HepG2 (cell line): Measurements from ENCODE around the gene ITGA2. TPM values are rescaled to one million over a fixed set of nuclear protein-coding genes. Genes with fewer than 3 reads are reported as not detected.

ENCODE experiments used
- ARNTL ChIP-seq: sonication (generic); formaldehyde crosslinking; IDR thresholded peaks from 2 replicates; pipeline ENCODE4 v1.4.0; 2020; ENCODE audit warnings: mild to moderate bottlenecking, missing genetic modification reagents
- ATF2 ChIP-seq: sonication (generic); formaldehyde crosslinking; IDR thresholded peaks from 2 replicates; pipeline ENCODE4 v1.4.0; 2020; ENCODE audit warnings: missing genetic modification reagents
- CBFB ChIP-seq: sonication (generic); formaldehyde crosslinking; IDR thresholded peaks from 2 replicates; pipeline ENCODE4 v1.4.0; 2020; ENCODE audit warnings: missing genetic modification reagents
- CERS6 ChIP-seq: sonication (generic); formaldehyde crosslinking; IDR thresholded peaks from 2 replicates; pipeline ENCODE4 v1.5.0; 2020; ENCODE audit warnings: missing genetic modification reagents
- CHCHD3 ChIP-seq: sonication (generic); formaldehyde crosslinking; IDR thresholded peaks from 2 replicates; pipeline ENCODE4 v1.8.0; 2022; ENCODE audit warnings: mild to moderate bottlenecking, missing genetic modification reagents, moderate library complexity
- EP300 ChIP-seq, 3 experiments: sonication (generic) in 1 of 3; formaldehyde crosslinking in 1 of 3; IDR thresholded peaks; 2 replicates each; pipeline versions ENCODE4 v1.5.1 to v1.6.1; 2011 to 2020; ENCODE audit warnings: low read depth in 2 of 3, low read length in 2 of 3, borderline replicate concordance in 1 of 3, improper control_type of control experiment in 1 of 3, mild to moderate bottlenecking in 1 of 3, missing genetic modification reagents in 1 of 3, moderate library complexity in 1 of 3
- MXD3 ChIP-seq: IDR thresholded peaks from 2 replicates; pipeline ENCODE4 v1.6.1; 2016; ENCODE audit warnings: mild to moderate bottlenecking, missing biosample characterization, missing genetic modification reagents
- PAXIP1 ChIP-seq: sonication (generic); formaldehyde crosslinking; conservative IDR thresholded peaks from 2 replicates; pipeline ENCODE4 v1.4.0; 2020; ENCODE audit warnings: mild to moderate bottlenecking, missing genetic modification reagents, moderate library complexity
- PRDM15 ChIP-seq: sonication (generic); formaldehyde crosslinking; IDR thresholded peaks from 2 replicates; pipeline ENCODE4 v1.4.0; 2020; ENCODE audit warnings: missing genetic modification reagents
- RARG ChIP-seq: sonication (generic); formaldehyde crosslinking; IDR thresholded peaks from 2 replicates; pipeline ENCODE4 v1.4.0; 2020; ENCODE audit warnings: low read depth, mild to moderate bottlenecking, missing genetic modification reagents
- RFXAP ChIP-seq: sonication (generic); formaldehyde crosslinking; IDR thresholded peaks from 2 replicates; pipeline ENCODE4 v1.4.0; 2020; ENCODE audit warnings: missing genetic modification reagents, borderline replicate concordance
- TBX2 ChIP-seq: sonication (generic); formaldehyde crosslinking; IDR thresholded peaks from 2 replicates; pipeline ENCODE4 v1.5.0; 2020; ENCODE audit warnings: missing genetic modification reagents, mild to moderate bottlenecking, borderline replicate concordance
- ZNF253 ChIP-seq: sonication (generic); formaldehyde crosslinking; IDR thresholded peaks from 2 replicates; pipeline ENCODE4 v1.8.0; 2022; ENCODE audit warnings: mild to moderate bottlenecking, missing genetic modification reagents, borderline replicate concordance
- ZNF274 ChIP-seq: sonication (generic); formaldehyde crosslinking; IDR thresholded peaks from 2 replicates; pipeline ENCODE4 v1.5.1; 2020; ENCODE audit warnings: mild to moderate bottlenecking, missing genetic modification reagents
- ZNF605 ChIP-seq: sonication (generic); formaldehyde crosslinking; IDR thresholded peaks from 2 replicates; pipeline ENCODE4 v1.8.0; 2022; ENCODE audit warnings: mild to moderate bottlenecking, missing genetic modification reagents
- ZNF781 ChIP-seq: sonication (generic); formaldehyde crosslinking; IDR thresholded peaks from 2 replicates; pipeline ENCODE4 v1.5.1; 2020; ENCODE audit warnings: borderline replicate concordance, mild to moderate bottlenecking, missing genetic modification reagents; ENCODE audit errors: not compliant biosample characterization
- polyA plus RNA-seq, 8 experiments: library from polyadenylated mRNA; depleted of rRNA in 3 of 8; stranded (reverse) in 7 of 8; unstranded in 1 of 8; fragments of >200 nt; fragmentation: Illumina TruSeq in 4 of 8; extraction: Trizol in 4 of 8; gene quantifications; 2 replicates each; pipeline versions ENCODE4 v1.2.1 to v1.2.3, GENCODE V29; 2011 to 2016; ENCODE audit warnings: low read depth in 4 of 8, missing spikeins in 1 of 8, mixed read lengths in 1 of 8; ENCODE audit not compliant: insufficient read depth in 1 of 8
- total RNA-seq, 5 experiments: library from RNA; depleted of rRNA; stranded (reverse); fragments of >200 nt; fragmentation: Illumina TruSeq; extraction: Trizol; gene quantifications; 2 replicates each; pipeline ENCODE4 v1.2.3, GENCODE V29; 2016; ENCODE audit warnings: low read depth in 1 of 5

Gene ITGA2
- total and polyA plus RNA-seq, 2 of the 13 experiments (the other 11 are each of a cell fraction or from before 2014, with no cell fraction given) = 15.8 to 58.3 TPM

GRCh38 chr5:53109443-53110127 is 120.4 kb downstream of the ITGA2 start, which contains the start of gene MOCS2 (continued):
- 0 out of 2 replicates have a peak, but pooled peaks have one; percentile 44 for TF ChIP-seq ZNF274 (CRISPR knock-in tag)
- TF ChIP-seq ZNF605 (CRISPR knock-in tag) = peak; percentile 63; the same call in 1 of the 2 replicates
- peak; percentile 86; the same call in 1 of the 2 replicates for TF ChIP-seq MXD3 (CRISPR knock-in tag)
- no peak for TF ChIP-seq RARG (CRISPR knock-in tag)
- TF ChIP-seq RFXAP (CRISPR knock-in tag) = peak; percentile 46; the same call in 1 of the 2 replicates
- TF ChIP-seq EP300 (IDR thresholded peaks at IDR 0.05; ENCODE audit: low read depth in 2 of 2, low read length in 2 of 2) = no peak
- 0 out of 2 replicates have a peak, but pooled peaks have one; percentile 37 for TF ChIP-seq EP300 (CRISPR knock-in tag; IDR thresholded peaks at IDR 0.05; ENCODE audit: borderline replicate concordance)
- TF ChIP-seq CHCHD3 (CRISPR knock-in tag) = no peak
- 0 out of 2 replicates have a peak, but pooled peaks have one; percentile 58 for TF ChIP-seq ZNF253 (CRISPR knock-in tag)
- TF ChIP-seq TBX2 (CRISPR knock-in tag) = peak; percentile 71
- peak; percentile 80 for TF ChIP-seq PRDM15 (CRISPR knock-in tag)
- TF ChIP-seq ATF2 (CRISPR knock-in tag) = peak; percentile 78; the same call in 1 of the 2 replicates
- TF ChIP-seq ARNTL (CRISPR knock-in tag) = 0 out of 2 replicates have a peak, but pooled peaks have one; percentile 26
- TF ChIP-seq PAXIP1 (CRISPR knock-in tag) = 0 out of 2 replicates have a peak, but pooled peaks have one; percentile 21
- TF ChIP-seq CERS6 (CRISPR knock-in tag) = no peak
- TF ChIP-seq CBFB (CRISPR knock-in tag) = no peak
- TF ChIP-seq ZNF781 (CRISPR knock-in tag) = no peak
